Stimulated activated CD8-positive, alpha-beta memory T cell treated with anti-CD3 and anti-CD28 coated beads, Interleukin-2, amount 100 ng/mL, for 1 hour (primary cell): ENCODE measurements around the gene BSDC1.

Source experiments
- DNase-seq, 2 donors: peaks; one replicate each; pipeline ENCODE4 v3.0.0-alpha.2; 2020; ENCODE audit warnings: low read depth in 2 of 2

BSDC1 gene

DNA sequence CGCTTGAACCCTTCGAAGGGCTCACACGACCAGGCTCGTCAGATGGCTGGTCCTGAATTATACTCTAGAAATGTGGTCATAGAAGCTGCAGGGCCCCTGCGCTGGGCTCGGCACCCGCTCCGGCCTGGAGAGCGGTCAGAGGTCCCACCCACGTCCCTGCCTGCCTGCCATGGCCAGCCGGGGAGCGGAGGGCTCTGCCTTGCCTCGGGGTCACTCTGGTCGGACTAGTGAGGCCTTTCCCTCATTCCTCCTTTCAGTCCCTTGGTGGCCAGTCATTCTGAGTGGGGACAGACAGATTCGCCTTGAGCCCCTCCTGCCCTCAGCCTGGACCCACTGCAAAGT lies 57.7 kb downstream of the BSDC1 start:
- no peak for DNase-seq

GRCh38 chr1:32335790-32336590 lies 58.3 kb downstream of the BSDC1 start, which contains the start of gene MARCKSL1:
Gene MARCKSL1, minus strand, starts transcription at chr1:32336233. Its CDS starts 200 bp downstream, at chr1:32336033.
- DNase-seq, result peak; percentile 77 to 82

DNA sequence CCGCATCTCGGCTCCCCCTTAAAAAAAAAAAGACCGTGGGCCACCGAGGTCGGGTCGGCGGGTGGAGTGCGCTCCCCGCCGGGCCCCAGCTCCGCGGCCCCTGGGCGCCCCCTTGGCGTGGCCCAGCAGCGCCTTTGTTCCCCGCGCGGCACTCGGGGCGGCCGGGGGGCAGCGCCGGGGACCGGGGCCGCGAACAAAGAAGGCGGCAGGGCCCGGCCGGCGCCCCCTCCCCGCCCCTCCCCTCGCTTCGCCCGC lies 58.8 kb downstream of the BSDC1 start:
- no peak for DNase-seq

- DNase-seq, result peak; percentile 29 to 45
Observed at GRCh38 chr1:32334864-32335534, 59.2 kb downstream of the BSDC1 start.

DNA sequence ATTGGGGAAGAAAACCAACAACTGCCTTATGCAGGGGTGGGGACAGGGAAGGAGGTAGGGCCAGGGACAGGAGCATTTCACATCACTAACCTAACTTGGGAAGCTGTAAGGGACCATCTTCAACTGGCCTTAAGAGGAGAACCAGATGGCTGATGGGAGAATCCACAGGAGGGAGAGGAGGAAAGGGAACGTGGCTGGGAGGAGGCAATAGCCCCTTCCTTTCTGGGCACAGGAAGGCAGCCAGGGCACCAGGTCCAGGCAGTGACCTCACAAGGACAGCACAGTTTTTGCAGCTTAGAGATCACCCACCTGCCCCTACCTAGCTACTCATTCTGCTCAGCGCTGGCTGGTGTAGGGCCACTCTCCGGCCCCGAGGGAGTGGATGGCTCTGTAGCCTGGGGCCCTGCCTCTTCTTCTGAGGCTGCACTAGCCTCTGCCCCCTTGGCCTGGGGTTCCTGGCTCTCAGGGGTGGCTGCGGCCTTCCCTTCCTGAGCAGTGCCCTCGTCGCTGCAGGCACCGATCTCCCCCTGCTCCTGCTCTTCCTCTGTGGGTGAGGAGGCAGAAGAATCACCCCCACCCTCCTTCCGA lies 59.9 kb downstream of the BSDC1 start:
- DNase-seq, result no peak

DNA sequence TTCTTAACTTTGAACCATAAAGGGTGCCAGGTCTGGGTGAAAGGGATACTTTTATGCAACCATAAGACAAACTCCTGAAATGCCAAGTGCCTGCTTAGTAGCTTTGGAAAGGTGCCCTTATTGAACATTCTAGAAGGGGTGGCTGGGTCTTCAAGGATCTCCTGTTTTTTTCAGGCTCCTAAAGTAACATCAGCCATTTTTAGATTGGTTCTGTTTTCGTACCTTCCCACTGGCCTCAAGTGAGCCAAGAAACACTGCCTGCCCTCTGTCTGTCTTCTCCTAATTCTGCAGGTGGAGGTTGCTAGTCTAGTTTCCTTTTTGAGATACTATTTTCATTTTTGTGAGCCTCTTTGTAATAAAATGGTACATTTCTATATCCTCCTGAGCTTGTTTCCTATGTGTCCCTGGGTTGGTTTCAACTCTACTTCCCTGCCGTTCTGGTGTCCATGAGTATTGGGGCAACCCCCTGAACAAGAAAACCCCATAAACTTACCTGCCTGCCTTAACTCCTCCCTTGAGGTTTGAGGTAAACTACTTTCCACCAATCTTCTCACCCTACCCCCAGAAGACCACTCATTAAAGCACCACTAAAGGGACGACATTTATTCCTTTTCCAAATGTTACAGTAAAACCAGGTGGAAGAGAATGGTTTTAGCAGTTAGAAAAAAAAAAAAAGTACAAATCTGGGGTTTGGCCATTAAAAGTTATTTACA lies 60.8 kb downstream of the BSDC1 start:
- DNase-seq, result no peak

- no peak for DNase-seq
Observed at GRCh38 chr1:32332290-32333079, 61.8 kb downstream of the BSDC1 start.

- no peak for DNase-seq
Observed at GRCh38 chr1:32331549-32331948, 62.7 kb downstream of the BSDC1 start.

- no peak for DNase-seq
Observed at GRCh38 chr1:32330558-32331151, 63.6 kb downstream of the BSDC1 start.

DNA sequence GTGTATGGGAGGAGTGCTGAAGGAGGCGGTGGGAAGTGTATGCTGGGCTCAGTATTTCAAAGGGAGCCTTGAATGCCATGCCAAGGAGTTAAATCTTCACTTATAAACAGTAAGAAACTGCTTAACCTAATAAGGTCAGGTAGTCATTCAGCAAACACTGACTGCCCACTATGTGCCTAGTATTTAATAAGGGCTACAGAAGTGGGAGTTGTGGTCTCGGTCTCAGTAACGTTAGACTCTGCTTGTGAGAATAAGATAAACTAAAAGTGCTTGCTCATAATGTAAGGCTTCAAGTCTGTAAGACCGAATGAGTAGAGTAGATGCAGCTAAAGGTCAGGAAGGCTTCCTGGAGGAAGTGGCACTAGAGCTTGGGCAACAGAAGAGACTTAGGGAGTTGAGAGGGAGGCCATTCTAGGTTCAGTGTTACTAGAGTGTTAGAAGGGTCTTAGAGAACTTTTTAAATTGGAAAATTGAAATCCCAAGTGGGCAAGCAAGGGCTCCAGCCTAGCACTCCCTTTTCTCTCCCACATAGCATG lies 64.2 kb downstream of the BSDC1 start:
- DNase-seq, result no peak

DNA sequence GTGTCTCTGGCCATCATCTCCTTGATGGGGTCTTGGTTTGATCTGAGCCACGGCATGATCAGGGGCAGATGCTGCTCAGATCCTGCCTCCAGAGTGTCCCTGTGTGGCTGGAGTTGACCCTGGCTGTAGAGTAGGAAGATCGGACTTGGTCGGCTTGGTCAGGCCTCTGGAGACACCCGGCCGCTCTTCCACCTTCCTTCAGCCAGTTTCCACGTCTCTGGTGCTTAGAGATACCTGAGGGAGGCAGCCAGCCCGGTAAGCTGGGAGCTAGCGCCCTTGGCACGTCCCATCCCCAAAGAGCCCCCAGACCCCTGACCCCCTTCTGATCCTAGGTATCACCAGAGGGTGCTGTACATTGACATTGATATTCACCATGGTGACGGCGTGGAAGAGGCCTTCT lies 67.0 kb downstream of the BSDC1 start:
- no peak for DNase-seq

DNA sequence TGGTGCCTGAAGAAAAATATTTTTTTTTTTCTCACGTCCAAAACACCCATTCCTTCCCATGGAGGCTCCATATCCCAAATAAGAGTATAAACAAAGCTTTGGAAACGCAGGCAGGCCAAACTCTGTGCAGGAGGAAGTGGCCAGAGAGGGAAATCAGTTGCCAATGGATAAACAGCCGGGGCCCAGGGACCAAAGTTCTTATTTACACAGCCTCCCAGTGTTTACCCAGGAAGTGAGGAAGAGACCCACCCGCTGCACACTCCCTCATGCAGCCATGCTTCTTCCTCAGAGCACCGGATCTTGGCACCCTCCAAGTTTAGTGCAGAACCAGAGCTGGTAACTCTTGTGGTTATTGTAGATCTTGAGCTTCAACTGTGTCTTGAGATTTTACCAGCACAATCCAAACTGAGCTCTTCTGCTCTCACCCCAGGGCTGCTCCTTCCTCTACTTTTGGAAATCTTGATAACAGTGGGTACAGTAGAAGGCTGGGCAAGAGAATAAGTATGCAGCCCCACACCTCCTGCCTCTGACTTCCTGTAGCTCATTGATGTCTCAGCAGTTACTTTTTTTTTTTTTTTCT lies 72.4 kb downstream of the BSDC1 start:
- DNase-seq, result no peak

GRCh38 chr1:32318127-32318869 lies 75.9 kb downstream of the BSDC1 start:
- no peak for DNase-seq

GRCh38 chr1:32316903-32317277 lies 77.4 kb downstream of the BSDC1 start:
- DNase-seq, result no peak
